A549 treated with GW870086 at 1 μM for 4 hours (cell line): ENCODE data around the gene CIB2. TPM values are rescaled to one million over a fixed set of nuclear protein-coding genes. Genes with fewer than 3 reads are reported as not detected.

Experiments used
- total RNA-seq: library from RNA; stranded (reverse); fragments of 200-300 nt; extraction: Qiagen RNA extraction; gene quantifications from 5 replicates; pipeline ENCODE4 v1.2.3, GENCODE V29; 2022; ENCODE audit warnings: low read depth

CIB2 gene
- total RNA-seq: 22.9 to 30.2 TPM (median 28.6 TPM) in 5 replicates

DNA sequence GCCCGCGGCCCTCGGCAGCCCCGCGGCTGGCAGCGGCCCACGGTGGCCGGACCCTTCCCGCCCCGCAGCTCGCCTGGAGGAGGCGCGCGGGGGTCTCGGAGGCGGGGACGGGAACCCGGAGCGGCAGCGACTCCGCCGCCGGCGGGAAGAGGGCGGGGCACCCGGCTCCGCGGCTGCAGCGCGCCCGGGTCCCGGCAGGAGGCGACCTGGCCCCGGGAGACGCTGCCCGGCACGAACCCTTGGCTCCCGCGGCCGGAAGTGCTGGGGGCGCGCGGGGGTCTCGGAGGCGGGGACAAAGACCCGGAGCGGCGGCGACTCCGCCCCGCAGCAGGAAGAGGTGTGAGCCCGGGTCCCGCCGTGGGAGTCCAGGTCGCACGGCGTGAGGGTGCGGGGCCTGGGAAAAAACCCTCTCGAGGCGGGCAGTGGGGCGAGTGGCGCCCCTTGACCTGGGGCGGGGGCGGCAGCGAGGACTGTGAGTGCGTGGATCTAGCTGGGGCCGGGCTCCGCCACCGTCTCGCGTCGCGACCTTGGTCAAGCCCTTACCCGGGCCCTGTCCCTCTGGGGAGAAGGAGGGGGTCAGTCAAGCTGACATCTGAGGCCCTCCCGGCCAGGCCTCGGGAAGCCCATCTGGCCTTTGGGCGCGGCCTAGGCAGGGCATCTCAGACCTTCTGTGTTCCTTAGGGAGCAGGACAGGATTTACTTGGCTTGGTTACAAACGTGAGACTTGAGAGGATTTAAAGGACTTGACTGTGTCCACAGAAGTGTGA, at the start of gene CIB2:
Gene CIB2, minus strand, starts transcription at position 151 of the 767 bp plus-strand sequence. CDS start 230 bp downstream, outside the sequence.

DNA sequence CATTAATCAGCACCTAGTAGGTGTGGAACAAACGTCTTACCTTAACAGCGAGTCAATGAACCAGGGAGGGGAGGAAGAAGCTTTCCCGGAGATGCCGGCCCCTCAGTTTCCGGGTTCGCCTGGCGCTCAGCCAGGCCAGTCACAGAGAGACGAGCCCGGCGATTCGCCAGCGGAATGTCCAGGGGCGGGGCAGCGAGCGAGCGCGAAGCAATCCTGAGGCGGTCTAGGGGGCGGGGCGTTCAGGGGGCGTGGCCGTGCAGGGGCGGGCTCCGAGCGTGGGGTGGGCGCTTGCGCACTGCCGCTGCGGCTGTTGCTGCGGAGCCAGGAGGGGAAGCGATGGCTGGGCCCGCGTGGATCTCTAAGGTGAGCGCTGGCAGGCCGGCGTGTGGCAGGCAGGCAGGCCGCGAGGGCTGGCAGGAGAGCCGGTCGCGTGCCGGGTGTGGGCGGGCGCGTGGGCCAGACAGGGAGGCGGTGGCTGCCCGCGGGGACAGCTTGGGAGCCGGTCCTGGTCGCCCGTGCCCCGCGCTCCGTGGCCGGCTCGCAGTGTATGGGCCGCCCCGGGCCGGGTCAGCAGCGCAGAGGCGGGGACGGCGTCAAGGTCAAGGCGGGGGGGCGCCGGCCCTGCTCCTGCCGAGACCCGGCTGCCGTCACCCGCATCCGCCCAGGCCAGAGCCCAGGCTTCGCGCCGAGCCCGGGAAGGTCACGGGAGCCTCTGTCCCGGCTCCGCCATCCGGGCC, 18.0 kb upstream of the CIB2 start, which contains the start of gene IDH3A:
Gene IDH3A, plus strand, starts transcription at position 295 of the 737 bp plus-strand sequence. Its CDS starts 42 bp downstream, at position 337.

DNA sequence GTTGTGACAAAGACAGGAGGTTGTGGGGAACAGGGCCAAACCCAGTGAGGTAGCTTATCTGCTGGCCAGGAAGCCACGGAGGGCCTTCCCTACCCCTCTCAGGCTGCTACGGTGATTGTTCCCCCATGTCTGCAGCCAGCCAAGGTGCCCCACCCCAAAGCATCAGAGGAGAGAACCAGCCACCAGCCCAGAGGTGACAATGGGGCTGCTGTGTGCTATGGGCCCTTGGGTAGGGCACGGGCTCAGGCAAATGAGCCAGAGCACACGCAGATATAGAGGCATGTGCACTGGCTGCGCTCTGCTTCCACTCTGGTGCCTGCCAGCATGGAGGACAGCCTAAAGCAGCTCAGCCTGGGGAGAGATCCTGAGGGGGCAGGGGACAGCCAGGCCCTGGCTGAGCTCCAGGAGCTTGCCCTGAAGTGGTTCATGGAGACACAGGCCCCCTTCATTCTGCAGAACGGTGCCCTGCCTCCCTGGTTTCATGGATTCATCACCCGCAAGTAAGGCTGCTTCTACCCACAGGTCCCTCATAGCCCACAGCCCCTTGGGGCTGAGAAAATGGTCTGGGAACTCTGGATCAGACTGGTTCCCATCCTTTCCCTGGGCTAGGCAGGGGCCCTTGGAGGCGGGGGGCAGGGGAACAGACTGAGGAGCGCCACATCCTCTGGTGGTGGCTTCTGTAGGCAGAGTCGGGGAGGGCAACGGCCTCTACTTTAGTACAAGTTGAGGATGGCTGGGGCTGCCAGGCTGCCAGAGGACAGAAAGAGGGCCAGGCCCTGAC, 38.8 kb downstream of the CIB2 start, which contains the start of gene SH2D7:
Gene SH2D7, plus strand, starts transcription at position 301 of the 781 bp plus-strand sequence. Its CDS starts 24 bp downstream, at position 325.

DNA sequence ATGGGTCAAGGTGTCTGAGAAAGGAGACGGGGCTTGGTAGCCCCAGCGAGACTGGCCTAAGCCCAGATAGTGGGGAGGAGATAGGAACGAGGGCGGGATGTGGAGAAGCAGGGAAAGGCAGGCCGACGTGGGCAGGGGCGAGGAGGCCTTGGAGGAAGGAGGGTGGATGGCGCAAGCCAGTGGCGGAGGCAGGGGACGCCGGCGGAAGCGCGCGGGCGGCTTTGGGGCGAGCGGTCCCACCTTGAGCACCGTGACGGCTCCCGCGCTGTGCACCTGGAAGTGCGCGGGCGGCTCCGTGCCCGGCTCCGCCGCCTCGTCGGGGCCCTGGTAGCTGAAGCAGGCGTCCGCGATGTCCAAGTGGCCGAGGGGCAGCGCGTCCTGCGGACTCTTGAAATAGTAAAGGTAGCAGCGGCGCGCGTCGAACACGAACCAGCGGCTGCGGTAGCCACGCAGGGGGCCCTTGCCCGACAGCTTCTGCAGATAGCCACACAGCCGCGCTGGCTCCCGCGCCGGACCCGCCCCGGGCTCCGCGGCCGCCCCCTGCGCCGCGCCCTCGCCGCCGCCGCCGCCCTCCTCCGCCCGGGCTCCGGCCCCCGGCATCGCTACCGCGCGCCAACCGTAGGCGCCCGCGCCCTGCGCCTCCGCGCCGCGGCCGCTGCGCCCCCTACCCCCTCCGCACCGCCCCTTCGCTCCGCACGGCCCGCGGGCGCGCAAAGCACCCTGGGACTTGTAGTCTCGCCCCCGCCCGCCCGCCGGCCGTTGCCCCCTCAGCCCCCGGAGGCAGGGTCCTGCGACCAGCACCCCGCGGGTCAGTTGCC, 54.0 kb downstream of the CIB2 start, which contains the start of gene TBC1D2B:
Gene TBC1D2B, minus strand, starts transcription at position 659 of the 818 bp plus-strand sequence. Its CDS starts 59 bp downstream, at position 600.

Other genes with a start within 250 kb of the CIB2 start
- gene TBC1D2B, start 53.7 kb downstream of the CIB2 start, total RNA-seq: 13.2 to 16.0 TPM (median 14.6 TPM) in 5 replicates
- gene SH2D7, start 38.9 kb downstream of the CIB2 start, total RNA-seq: not detected in 5 replicates
- gene IDH3A, start 17.9 kb upstream of the CIB2 start, total RNA-seq: 60.6 to 101 TPM (median 67.4 TPM) in 5 replicates
- gene ACSBG1, start 103.1 kb upstream of the CIB2 start, total RNA-seq: 0.17 to 0.59 TPM (median 0.31 TPM) in 5 replicates
- gene DNAJA4, start 133.1 kb upstream of the CIB2 start, total RNA-seq: 0.08 TPM in 1 of 5 replicates, not detected in the others
- 77.4 to 115 TPM (median 86.8 TPM) in 5 replicates for gene SKIC8, start 168.2 kb upstream of the CIB2 start, total RNA-seq
- 1.2 to 2.2 TPM (median 1.5 TPM) in 5 replicates for gene CRABP1, start 208.9 kb upstream of the CIB2 start, total RNA-seq